ENCODE results near the gene SULT1A1.
"Not testable (repeated sequence)": the region's sequence is repeated elsewhere in the genome, so short reads cannot be mapped to it uniquely, and the experiment has no call there.

SULT1A1 gene

DNA sequence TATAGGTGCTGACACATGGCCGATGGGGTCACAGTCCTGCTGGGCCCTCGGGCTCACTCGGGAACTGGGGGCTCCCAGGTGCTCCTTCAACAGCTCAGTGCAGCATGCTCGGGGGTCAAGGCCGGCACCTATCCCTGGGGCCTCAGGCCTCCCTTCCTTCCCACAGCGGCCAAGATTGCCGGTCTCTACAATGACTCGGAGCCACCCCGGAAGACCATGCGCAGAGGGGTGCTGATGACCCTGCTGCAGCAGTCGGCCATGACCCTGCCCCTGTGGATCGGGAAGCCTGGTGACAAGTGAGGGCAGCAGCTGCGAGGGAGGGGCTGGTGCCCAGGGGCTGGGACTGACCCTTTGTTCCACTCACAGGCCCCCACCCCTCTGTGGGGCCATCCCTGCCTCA is 19.9 kb downstream of the SULT1A1 start:
- DNase-seq: no peak

DNA sequence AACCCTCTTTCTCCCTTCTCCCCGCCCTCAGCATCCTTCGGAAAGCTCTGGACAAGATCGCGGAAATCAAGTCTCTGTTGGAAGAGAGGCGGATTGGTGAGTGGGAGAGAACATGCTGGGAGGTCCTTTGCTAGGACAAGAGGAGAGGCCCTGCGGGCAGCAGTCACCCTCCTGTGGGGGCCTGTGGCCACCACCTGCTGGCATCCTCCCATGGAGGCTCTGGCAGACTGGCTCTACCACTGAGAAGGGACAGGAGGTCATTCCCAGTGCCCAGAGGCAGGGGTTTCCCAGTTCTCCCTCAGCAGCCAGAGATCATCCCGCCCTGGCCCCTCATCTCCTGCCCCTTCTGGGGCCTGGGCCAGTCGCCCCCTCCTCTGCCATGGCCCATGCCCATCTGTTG is 20.8 kb downstream of the SULT1A1 start:
- DNase-seq: no peak

DNA sequence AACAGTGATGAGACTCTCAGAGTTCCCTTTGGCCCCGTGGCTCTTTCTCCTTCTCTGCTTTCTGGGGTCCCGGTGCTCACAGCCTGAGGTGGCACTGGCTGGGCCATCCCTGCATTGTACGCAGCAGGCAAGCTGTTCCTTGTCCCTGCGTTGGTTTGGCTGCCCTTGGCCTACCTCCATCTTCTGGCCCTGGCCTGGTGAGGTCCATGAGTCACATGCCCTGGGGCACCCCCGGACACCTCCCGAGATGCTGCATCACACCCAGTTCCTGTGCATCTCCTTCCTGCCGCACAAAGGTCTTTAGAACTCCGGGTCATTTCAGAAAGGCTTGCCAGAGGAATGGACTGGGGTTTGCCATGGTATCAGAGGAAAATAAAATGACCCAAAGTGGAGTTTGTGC is 22.5 kb downstream of the SULT1A1 start:
- DNase-seq: no peak

DNA sequence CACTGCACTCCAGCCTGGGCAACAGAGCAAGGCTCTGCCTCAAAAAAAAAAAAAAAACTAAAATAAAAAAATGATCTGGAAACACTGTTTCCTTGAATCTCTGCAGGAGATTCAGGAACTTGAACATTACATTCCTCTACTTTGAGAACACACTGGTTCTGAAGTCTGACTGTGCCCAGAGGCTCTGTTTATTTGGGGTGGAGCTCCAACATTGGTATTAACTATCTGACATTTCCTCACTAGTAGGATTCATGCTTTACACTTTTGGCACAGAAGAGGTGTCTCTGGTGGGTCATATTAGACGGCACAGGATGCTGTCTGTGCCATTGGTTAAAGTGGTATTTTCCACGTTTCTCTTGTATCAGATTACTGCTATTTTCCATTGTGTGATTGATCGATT is 23.4 kb downstream of the SULT1A1 start:
- no peak for DNase-seq

DNA sequence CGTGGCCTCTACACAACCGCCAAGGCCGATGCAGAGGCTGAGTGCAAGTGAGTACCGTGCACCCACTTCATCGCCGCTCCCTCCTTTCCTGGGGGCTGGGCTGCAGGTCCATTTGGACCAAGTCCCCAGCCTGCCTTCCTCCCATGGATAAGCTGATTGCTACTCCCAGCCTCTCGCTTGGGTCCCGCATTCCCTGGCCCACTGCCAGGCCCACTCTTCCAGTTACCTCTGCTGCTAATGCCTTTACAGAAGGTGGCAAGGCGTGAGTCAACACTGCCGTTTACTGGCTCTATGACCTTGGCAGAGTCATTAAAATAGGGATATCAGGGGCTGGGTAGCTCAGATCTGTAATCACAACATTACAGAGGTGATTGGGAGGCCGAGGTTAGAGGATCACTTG is 24.2 kb downstream of the SULT1A1 start:
- DNase-seq: no peak

DNA sequence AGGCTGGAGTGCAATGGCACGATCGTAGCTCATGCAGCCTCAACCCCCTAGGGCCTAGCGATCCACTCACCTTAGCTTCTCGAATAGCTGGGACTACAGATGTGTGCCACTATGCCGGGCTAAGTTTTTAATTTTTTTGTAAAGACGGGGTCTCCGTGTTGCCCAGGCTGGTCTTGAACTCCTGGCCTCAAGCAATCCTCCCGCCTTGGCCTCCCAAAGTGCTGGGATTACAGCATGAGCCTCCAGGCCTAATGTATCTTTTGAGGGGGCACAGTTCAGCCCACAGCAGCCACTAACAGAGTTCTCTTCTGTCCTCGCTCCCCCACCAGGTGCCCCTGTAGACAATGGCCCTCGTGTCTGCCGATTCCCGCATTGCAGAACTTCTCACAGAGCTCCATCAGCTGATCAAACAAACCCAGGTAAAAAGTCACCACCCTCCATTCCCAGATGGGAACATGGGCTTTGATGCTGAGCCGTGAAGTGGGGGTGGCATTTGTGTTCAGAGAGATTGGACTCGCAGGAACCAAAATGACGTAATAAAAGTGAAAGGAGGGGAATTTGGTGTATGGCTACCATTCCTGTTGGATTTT is 29.0 kb downstream of the SULT1A1 start:
- no peak for DNase-seq

DNA sequence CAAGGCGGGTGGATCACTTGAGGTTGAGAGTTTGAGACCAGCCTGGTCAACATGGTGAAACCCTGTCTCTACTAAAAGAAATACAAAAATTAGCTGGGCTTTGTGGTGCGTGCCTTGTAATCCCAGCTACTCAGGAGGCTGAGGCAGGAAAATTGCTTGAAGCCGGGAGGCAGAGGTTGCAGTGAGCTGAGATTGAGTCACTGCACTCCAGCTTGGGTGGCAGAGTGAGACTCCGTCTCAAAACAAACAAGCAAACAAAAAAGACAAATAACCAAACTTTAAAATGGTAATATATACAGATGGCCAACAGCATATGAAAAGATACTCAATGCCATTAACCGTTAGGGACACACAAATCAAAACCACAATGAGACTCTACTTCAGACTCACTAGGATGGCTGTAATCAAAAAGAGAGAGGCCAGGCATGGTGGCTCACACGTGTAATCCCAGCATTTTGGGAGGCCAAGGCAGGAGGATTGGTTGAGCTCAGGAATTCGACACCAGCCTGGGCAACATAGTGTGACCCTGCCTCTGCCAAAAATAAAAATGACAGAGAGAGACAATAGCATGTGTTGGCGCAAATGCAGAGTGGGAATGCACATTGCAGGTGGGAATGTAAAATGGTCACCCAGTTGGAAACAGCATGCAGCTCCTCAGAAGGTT is 34.3 kb downstream of the SULT1A1 start:
- no peak for DNase-seq

DNA sequence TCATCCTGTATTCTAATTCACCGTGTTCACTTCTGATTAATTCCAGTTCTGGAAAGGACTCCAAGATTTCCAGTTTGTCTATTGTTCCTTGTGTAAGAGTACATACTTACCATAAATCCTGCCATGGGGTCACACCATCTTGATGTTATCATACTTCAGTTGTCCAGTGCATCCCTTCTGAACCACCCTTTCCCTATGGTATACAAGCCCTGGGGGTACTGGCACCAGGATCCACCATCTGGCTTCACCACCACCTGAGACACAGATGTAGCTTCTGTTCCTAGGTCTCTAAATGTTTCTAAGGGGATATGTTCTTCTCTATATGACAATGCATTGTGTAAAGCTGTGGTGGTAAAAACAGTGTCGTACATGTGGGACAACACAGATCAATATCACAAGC is 34.9 kb downstream of the SULT1A1 start:
- DNase-seq: no peak

DNA sequence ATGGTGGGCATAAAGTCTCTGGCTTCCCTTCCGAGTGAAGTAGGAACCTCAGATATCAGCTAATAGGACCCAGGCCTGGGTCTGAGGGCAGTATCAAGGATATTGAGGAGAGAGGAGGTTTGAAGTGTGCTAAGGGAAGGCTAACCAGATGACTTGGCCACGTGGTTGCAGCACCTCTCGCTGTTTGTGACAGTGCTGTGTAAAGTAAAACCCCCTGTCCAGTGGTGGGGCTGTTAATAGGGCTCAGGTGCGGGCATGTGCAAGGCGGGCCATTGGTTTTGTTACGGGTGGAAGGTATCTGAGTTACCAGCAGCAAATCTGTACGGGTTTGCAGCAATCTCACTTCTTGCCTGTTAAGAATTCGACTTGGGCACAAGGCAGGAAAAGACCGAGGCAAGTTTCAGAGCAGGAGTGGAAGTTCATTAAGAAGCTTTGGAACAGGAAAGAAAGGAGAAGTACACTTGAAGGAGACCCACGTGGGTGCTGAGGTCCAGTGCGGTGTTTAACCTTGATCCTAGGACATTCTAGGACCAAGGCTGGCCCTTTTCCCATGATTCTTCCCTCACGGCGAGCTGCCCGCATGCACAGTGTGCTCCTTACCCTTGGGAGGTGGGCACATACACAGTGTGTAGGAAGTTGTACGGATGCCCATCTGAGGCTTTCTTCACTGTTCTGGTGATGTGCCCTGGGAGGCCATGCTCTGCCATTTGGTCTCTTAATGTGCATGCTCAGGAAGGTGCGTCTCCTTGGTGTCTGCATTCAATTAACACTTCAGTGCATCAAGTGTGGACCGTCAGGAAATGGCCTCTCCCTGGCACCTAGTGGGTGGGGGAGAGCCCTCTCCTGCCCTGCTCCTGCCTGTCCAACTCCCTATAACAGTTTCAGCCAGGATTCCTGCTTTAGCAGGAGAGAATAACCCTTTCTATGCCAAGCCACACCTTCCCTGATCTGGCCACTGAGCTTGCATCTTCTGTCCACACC is 35.8 kb downstream of the SULT1A1 start:
- DNase-seq: no peak

DNA sequence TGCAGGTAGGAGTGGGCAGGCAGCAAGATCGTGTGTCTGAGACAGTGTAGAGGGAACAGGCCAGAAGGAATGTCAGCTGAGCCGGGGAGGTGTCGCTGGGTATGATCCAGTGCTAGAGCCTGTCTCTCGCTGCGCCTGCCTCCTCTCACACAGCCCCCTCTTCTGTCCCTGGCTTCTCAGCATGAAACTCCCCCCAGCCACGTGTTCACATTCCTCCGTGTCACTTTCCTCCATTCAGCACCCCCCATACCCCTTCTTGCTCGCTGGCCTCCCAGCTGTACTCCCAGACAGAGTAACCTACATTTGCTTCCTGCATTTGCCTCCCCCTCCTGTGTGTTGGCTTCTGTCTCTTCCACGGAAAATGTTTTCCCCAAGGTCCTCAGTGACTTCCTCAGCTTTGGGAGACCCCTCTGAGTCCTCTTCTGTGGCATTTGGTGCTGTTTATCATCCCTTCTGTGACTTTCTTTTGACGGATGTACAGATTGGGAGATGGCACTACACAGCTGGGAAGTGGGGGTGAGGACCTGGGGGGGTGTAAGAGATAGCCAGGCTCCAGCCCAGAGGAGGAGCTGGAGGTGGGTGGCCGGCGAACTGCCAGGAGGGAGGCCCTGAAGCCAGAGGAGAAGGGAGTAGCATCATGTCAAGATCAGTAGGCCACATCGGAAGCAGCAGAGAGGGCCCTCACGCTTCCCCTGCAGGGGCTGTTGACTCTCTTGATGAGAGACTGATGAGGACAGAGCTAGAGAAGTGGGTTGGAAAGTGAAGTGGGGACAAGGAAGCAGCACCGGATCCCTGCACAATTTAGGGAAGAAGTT is 36.9 kb downstream of the SULT1A1 start:
- DNase-seq: no peak

DNA sequence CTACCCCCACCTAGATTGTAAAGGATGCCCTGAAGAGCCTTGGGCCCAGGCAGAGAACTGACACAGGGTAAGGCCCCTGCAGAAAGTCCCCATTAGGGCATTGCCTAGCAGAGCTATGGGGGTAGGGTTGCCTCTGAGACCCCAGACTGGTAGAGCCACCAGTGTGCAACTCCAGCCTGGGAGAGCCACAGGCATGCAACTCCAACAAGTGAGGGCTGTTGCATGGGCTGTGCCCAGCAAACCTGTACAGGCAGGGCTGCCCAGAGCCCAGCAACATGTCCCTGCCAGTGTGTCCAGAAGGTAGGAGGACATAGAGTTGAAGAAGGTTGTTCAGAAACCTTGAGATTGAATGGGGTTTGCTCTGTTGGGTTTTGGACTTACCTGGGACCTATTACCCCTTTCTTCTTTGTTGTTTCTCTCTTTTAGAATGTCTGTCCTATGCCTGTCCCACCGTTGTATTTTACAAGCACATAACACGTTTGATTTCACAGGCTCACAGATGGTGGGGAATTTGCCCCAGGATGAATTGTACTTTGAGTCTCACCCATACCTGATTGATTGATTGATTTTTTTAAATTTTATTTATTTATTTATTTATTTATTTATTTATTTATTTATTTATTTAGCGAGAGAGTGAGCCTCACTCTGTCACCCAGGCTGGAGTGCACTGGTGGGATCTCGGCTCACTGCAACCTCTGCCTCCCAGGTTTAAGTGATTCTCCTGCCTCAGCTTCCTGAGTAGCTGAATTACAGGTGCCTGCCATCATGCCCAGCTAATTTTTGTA is 39.7 kb downstream of the SULT1A1 start:
- no peak for DNase-seq

DNA sequence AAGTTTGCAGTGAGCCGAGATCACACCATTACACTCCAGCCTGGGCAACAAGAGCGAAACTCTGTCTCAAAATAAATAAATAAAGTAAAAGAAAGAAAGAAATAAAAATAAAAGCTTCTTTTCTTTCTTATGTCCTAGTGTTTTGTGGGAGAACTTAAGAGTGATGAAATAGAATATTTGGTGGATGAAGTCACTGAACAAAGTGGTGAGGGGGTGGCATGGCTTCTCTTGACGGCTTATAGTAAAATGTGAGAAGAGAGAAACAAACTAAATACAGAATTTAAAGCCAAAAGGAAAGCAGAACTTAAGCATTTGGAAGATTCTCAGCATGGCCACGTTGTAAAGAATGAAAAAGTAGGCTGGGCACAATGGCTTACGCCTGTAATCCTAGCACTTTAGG is 40.8 kb downstream of the SULT1A1 start:
- no peak for DNase-seq

DNA sequence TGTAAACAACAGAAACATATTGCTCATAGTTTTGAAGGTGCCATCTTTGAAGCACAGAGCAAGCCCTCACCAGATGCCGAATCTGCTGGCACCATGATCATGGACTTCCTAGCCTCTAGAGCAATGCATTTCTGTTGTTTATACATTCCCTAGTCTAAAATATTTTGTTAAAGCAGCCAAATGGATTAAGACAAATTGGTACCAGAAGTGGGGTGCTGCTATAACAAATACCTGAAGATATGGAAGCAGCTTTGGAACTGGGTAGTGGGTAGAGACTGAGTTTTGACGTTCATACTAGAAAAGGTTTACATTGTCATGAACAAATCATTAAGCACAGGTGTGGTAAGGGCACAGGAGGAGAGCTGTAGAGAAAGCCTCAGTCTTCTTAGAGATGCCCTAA is 42.6 kb downstream of the SULT1A1 start:
- DNase-seq: no peak

DNA sequence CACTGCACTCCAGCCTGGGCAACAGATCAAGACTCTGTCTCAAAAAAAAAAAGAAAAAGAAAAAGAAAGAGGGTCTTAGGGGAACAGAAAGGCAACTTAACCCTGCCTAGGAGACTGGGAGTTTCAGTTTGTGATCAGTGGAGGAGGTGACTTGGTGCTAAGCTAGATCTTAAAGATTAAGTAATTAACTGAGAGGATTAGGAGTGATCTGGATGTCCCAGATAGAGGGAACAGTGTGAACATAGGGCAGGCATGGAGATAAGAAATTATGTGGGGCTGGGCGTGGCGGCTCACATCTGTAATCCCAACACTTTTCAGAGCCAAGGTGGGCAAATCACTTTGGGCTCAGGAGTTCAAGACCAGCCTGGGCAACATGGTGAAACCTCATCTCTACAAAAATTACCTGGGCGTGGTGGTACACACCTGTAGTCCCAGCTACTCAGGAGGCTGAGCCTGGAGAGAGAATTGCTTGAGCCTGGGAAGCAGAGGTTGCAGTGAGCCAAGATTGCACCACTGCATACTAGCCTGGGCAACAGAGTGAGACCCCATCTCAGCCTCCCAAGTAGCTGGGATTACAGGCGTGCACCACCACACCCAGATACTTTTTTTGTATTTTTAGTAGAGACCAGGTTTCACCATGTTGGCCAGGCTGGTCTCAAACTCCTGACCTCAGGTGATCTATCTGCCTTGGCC is 43.5 kb downstream of the SULT1A1 start:
- DNase-seq: not testable (repeated sequence)

DNA sequence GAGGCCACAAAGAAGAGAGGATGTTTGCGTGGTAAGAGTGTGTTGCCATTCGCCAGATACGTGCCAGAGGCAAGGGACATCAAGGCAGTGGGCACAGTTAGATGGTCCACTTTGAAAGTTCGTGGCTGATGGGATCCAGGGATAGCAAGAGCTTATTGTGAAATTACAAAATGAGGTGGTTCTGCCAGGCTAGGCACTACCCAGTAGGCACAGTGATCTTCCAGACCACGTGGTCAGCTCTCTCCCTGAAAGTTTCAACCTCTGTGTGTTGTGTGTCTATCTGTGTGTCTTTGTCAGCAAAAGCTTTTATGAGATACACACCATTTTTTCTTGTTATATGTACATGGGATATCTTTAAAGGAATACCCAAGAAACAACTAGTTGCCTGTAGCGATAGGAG is 46.6 kb downstream of the SULT1A1 start:
- DNase-seq: no peak

DNA sequence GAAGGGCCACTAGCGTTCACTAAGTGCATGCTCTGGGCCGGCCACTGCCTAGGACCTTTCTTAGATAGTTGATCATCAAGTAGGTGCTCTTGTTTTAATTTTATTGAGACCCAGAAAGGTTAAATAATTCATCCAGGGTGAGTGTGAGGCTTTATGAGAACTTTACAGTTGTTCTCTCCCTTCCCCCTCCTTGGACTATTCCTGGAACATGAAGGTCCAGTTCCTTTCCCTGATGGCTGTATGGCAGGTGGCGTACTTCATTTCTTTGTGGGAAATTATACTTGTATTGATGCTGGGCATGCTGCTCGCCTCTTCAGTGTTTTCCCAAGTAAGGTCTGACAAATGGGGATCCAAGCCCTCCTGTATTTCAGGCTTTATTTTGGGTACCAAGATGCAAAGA is 47.6 kb downstream of the SULT1A1 start:
- no peak for DNase-seq

DNA sequence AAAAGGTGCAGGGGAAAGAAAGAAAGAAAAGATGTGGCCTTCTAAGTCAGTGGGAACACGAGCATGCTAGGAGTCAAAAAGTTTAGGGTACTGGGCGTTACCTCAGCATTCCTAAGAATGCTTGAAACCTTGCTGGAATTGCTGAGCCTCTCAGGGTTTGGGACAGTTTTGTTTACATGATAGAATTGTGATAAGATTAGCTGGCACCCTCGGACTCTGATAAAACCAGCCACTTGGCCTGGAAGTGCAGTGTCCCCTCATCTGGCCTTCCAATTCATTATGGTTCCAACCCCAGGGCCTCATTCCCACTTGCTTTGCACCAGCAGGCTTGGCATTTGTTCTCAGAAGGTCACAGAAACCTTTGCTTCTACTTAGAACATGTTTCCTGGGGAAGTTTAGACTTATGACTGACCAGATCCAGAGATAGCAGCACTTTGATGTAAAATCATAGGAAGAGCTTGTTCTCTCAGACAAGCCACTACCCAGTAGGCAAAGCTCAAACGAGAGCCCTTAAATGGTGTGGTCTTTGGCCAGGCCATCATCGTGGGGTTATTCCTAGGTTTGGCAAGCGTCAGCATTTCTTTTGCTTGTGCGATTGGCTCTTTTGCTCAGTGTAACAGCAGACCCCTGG is 48.2 kb downstream of the SULT1A1 start:
- no peak for DNase-seq

DNA sequence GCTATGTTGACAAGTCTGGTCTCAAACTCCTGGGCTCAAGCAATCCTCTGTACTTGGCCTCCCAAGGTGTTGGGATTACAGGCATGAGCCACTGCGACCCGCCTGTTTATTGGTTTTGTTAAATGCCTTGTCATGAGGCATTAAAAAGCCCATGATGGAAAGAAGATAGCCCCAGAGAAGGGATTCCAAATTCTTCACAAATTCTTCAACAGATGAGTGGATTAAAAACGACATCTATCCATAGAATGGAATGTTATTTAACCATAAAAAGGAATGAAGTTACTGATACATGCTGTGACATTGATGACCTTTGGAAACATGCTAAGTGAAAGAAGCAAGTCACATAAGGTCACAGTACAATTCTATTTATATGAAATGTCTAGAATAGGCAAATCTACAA is 51.4 kb downstream of the SULT1A1 start:
- DNase-seq: no peak

DNA sequence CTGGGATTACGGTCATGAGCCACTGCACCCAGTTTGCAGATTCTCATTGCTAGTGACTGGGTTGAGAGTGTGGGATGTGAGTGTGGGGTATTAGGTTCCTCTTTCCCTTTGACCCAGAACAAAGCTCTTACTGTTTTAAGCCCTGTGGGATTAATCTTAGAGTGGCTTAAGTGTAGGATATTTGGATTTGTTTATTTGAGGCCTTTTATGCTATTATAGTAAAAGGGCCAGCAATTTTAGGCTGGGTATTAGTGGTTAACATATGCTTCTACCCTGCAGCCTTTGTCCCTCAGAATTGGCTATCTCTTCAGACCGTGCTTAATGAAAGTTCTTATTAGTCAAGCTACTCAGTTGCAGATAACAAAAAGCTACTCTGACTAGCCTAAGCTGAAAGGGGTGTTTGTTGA is 52.9 kb downstream of the SULT1A1 start:
- no peak for DNase-seq

DNA sequence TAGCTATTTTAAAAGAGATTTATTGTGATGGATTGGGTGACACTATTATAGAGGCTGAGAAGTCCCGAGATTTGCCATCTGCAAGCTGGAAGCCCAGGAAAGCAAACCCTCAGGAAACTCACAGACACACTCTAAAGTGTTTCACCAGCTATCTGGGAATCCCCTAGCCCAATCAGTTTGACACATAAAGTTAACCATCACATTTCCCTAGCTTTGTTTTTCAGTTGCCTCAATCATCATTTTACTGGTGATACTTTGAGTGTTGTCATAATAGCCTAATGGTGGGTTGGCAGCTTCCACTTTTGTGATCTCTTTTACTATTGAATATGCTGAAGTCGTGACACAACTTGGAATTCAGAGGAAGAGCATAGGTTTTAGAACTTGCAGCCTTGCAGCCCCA is 54.3 kb downstream of the SULT1A1 start:
- no peak for DNase-seq
